ENCODE measurements around the gene SNORC. TPM values are rescaled to one million over a fixed set of nuclear protein-coding genes. Genes with fewer than 3 reads are reported as not detected.

SNORC gene
- total and polyA plus RNA-seq, 2 donors (not counting 1 experiment from before 2014, with no cell fraction given), result 0.91 to 0.94 TPM

DNA sequence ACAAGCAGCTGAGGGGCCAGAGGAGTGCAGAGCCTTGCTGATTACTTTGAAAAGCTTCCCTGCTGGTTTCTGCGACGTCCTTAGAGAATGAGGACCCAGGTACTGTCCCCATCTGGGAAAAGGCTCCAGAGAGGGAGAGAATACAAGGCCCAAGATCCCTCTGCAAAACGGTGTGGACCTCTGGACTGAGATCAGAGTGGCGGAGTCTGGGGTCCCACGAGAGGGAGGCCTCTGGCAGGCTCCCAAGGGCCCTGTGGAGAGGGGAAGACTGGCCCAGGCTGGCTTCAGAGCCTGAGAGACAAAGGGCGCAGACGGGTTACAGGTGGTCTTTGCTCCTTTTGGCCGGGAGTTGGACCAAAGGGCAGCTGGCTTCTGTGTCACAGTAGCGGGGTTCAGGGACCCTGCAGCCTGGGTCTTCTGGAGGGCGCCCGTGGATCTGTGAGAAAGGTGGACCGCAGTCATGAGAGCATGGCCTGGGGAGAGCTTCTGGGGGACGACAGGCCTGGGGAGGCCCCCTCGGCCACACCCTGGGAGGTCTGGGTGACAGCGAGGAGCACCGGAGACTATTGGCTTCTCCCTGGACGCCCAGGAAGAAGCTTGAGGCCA, 805 bp downstream of the SNORC start:
- no peak overlapping the region for H2AFZ ChIP-seq (ENCODE audit: insufficient read depth, low read depth, low read length, poor library complexity, severe bottlenecking)
- H3K27ac Mint-ChIP-seq, result no peak overlapping the region
- ATAC-seq (ENCODE audit: low read depth) (no peak), DNase-seq (no peak)
- no peak overlapping the region for H3K4me2 ChIP-seq (replicated peaks; ENCODE audit: low read depth, low read length, poor library complexity, severe bottlenecking)
- 88% methylated on average over 17 of the region's 17 CpGs for WGBS (ENCODE audit: insufficient coverage)
- no peaks in the 10 kb centered on the region for H4K20me1 ChIP-seq (ENCODE audit: control insufficient read depth, insufficient read depth, low read length, poor library complexity, severe bottlenecking)
- H3K36me3 ChIP-seq (replicated peaks in 1 of 2; ENCODE audit: control extremely low read depth in 1 of 2, control insufficient read depth in 1 of 2, extremely low read depth in 1 of 2, insufficient read depth in 2 of 2, low read length in 1 of 2), result no peaks in the 10 kb centered on the region
- ChIA-PET CTCF (interaction anchor here (0.6 kb wide), 1 partner anchor 597 kb away, joined by 3 read pairs; no protein-coding TSS in a partner anchor), POLR2A (no interaction called here)
- peaks cover 11 to 15% of the 10 kb centered on the region in 2 donors for H3K4me1 ChIP-seq (ENCODE audit: control insufficient read depth in 2 of 2, insufficient read depth in 2 of 2, low read length in 2 of 2)
- H3K4me1 Mint-ChIP-seq, result peaks cover 13% of the 10 kb centered on the region
- H3K27ac ChIP-seq (ENCODE audit: low read length in 2 of 2), result no peak overlapping the region
- no peak overlapping the region for H3K9ac ChIP-seq (ENCODE audit: low read length)
- no peaks in the 10 kb centered on the region for H3K79me2 ChIP-seq (ENCODE audit: control insufficient read depth, insufficient read depth, low read length)
- H3K27me3 ChIP-seq (replicated peaks in 1 of 4; ENCODE audit: control extremely low read depth in 1 of 4, control insufficient read depth in 3 of 4, insufficient read depth in 4 of 4, low read length in 3 of 4), result peaks cover 0 to 15% (median 4%) of the 10 kb centered on the region in 4 experiments
- intact Hi-C loops (cut with micrococcal nuclease), result no loop called here
- H3K27me3 Mint-ChIP-seq, result peaks cover 7% of the 10 kb centered on the region
- H3K4me3 ChIP-seq (ENCODE audit: control extremely low read depth in 1 of 5, extremely low read depth in 1 of 5, insufficient read depth in 1 of 5, low read depth in 2 of 5, low read length in 4 of 5), result no peak overlapping the region
- no peaks in the 10 kb centered on the region for H3K9me3 Mint-ChIP-seq (ENCODE audit: insufficient read depth)
- H3K4me3 Mint-ChIP-seq, result no peak overlapping the region
- H3K9me3 ChIP-seq (ENCODE audit: control extremely low read depth in 1 of 3, control insufficient read depth in 2 of 3, insufficient read depth in 1 of 3, low read length in 2 of 3), result peaks cover 0 to 5% (median 0%) of the 10 kb centered on the region in 3 donors
- TF ChIP-seq EZH2 (IDR thresholded peaks at IDR 0.05; ENCODE audit: borderline replicate concordance, insufficient read depth, low read depth, low read length, poor library complexity, severe bottlenecking), result no peak
- TF ChIP-seq, protein P1, sequence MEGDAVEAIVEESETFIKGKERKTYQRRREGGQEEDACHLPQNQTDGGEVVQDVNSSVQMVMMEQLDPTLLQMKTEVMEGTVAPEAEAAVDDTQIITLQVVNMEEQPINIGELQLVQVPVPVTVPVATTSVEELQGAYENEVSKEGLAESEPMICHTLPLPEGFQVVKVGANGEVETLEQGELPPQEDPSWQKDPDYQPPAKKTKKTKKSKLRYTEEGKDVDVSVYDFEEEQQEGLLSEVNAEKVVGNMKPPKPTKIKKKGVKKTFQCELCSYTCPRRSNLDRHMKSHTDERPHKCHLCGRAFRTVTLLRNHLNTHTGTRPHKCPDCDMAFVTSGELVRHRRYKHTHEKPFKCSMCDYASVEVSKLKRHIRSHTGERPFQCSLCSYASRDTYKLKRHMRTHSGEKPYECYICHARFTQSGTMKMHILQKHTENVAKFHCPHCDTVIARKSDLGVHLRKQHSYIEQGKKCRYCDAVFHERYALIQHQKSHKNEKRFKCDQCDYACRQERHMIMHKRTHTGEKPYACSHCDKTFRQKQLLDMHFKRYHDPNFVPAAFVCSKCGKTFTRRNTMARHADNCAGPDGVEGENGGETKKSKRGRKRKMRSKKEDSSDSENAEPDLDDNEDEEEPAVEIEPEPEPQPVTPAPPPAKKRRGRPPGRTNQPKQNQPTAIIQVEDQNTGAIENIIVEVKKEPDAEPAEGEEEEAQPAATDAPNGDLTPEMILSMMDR (IDR thresholded peaks at IDR 0.05), result no peak

DNA sequence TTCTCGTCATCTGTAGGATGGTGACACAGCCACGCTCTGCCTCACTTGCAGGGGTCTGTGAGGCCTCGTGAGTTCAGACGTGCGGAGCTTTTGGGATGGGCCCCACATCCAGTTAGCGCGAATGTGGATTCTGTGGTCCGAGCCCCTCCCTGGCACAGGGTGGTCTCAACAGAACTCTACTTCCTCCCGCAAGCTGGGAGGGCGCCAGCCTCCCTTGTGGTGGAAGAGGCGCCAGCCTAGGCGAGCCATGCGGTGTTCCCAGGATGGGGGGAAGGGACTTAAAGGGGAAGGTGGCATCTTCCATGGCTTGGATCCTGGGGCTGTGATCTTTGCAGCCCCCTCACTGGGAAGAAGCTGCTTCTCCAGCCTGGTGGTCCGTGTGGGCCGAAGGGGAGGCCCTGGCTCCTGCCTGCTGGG, 1.4 kb downstream of the SNORC start:
- no peak overlapping the region for H3K27ac Mint-ChIP-seq
- Histone ChIP-seq H3K4me2 (replicated peaks; ENCODE audit: low read depth, low read length, poor library complexity, severe bottlenecking) (no peak overlapping the region), H3K9me3 (ENCODE audit: control extremely low read depth in 1 of 3, control insufficient read depth in 2 of 3, insufficient read depth in 1 of 3, low read length in 2 of 3) (peaks cover 0 to 5% (median 0%) of the 10 kb centered on the region in 3 donors), H4K20me1 (ENCODE audit: control insufficient read depth, insufficient read depth, low read length, poor library complexity, severe bottlenecking) (no peaks in the 10 kb centered on the region), H3K27me3 (replicated peaks in 1 of 4; ENCODE audit: control extremely low read depth in 1 of 4, control insufficient read depth in 3 of 4, insufficient read depth in 4 of 4, low read length in 3 of 4) (peaks cover 0 to 16% (median 4%) of the 10 kb centered on the region in 4 experiments), H3K36me3 (replicated peaks in 1 of 2; ENCODE audit: control extremely low read depth in 1 of 2, control insufficient read depth in 1 of 2, extremely low read depth in 1 of 2, insufficient read depth in 2 of 2, low read length in 1 of 2) (no peaks in the 10 kb centered on the region), H2AFZ (ENCODE audit: insufficient read depth, low read depth, low read length, poor library complexity, severe bottlenecking) (no peak overlapping the region), H3K27ac (ENCODE audit: low read length in 2 of 2) (no peak overlapping the region), H3K4me1 (ENCODE audit: control insufficient read depth in 2 of 2, insufficient read depth in 2 of 2, low read length in 2 of 2) (peaks cover 11 to 15% of the 10 kb centered on the region in 2 donors), H3K79me2 (ENCODE audit: control insufficient read depth, insufficient read depth, low read length) (no peaks in the 10 kb centered on the region), H3K4me3 (ENCODE audit: control extremely low read depth in 1 of 5, extremely low read depth in 1 of 5, insufficient read depth in 1 of 5, low read depth in 2 of 5, low read length in 4 of 5) (no peak overlapping the region), H3K9ac (ENCODE audit: low read length) (no peak overlapping the region)
- WGBS (ENCODE audit: insufficient coverage), result 86% methylated on average over 11 of the region's 15 CpGs
- TF ChIP-seq, protein P1 (IDR thresholded peaks at IDR 0.05), result no peak
- TF ChIP-seq EZH2 (IDR thresholded peaks at IDR 0.05; ENCODE audit: borderline replicate concordance, insufficient read depth, low read depth, low read length, poor library complexity, severe bottlenecking), result no peak
- H3K27me3 Mint-ChIP-seq, result peaks cover 7% of the 10 kb centered on the region
- ChIA-PET POLR2A (no interaction called here), CTCF (no interaction called here)
- H3K4me3 Mint-ChIP-seq, result no peak overlapping the region
- no peaks in the 10 kb centered on the region for H3K9me3 Mint-ChIP-seq (ENCODE audit: insufficient read depth)
- DNase-seq, result no peak
- no peak for ATAC-seq (ENCODE audit: low read depth)
- intact Hi-C loops (cut with micrococcal nuclease), result no loop called here
- H3K4me1 Mint-ChIP-seq, result peaks cover 13% of the 10 kb centered on the region
